GM12865 (cell line): ENCODE results near the gene DNAAF6.
A peak's percentile ranks its signal among the peaks of the same experiment; 100 is the strongest.
"Not testable (repeated sequence)": the region's sequence is repeated elsewhere in the genome, so short reads cannot be mapped to it uniquely, and the experiment has no call there.

Experiments used
- DNase-seq: peaks from one replicate; pipeline ENCODE4 v3.0.0; 2010; ENCODE audit warnings: low read depth
- H3K4me3 ChIP-seq: 2 replicates; pipeline ENCODE4 v1.5.1; 2011; ENCODE audit warnings: mild to moderate bottlenecking, low read depth, low read length, control low read depth
- TF ChIP-seq, protein P1 (sequence below): IDR thresholded peaks from 2 replicates; pipeline ENCODE4 v1.5.1; 2011; ENCODE audit warnings: low read length, control low read depth, low read depth, inconsistent platforms; ENCODE audit not compliant: insufficient read depth; ENCODE audit errors: missing control alignments

The DNAAF6 gene

DNA sequence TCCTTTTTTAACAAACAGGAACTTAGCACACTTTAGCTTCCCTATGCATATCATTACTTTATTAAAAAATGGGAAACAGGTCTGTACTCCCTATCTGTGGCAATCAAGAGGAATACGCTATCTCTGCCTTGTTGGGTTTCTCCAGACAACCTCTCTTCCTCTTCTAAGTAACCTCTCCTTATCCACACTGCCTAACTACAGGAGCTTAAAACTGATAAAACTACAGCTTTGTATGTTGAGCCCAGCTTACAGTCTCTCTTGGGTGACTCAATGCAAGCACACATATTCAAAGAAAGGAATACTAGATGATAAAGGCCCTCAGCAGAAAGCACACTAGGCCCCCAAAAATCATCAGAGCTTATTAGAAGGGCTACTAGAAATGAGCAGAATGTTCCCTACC, 9.1 kb upstream of the DNAAF6 start:
- no peak for DNase-seq
- H3K4me3 ChIP-seq = no peak overlapping the region
- TF ChIP-seq, protein P1, sequence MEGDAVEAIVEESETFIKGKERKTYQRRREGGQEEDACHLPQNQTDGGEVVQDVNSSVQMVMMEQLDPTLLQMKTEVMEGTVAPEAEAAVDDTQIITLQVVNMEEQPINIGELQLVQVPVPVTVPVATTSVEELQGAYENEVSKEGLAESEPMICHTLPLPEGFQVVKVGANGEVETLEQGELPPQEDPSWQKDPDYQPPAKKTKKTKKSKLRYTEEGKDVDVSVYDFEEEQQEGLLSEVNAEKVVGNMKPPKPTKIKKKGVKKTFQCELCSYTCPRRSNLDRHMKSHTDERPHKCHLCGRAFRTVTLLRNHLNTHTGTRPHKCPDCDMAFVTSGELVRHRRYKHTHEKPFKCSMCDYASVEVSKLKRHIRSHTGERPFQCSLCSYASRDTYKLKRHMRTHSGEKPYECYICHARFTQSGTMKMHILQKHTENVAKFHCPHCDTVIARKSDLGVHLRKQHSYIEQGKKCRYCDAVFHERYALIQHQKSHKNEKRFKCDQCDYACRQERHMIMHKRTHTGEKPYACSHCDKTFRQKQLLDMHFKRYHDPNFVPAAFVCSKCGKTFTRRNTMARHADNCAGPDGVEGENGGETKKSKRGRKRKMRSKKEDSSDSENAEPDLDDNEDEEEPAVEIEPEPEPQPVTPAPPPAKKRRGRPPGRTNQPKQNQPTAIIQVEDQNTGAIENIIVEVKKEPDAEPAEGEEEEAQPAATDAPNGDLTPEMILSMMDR = no peak

- not testable (repeated sequence) for H3K4me3 ChIP-seq, DNase-seq
These were observed 8.3 kb upstream of the DNAAF6 start for GRCh38 chrX:107198074-107198473.

GRCh38 chrX:107199491-107199890, 6.9 kb upstream of the DNAAF6 start:
- DNase-seq = no peak
- no peak overlapping the region for H3K4me3 ChIP-seq
- TF ChIP-seq, protein P1 = no peak

- DNase-seq = no peak
- TF ChIP-seq, protein P1 = no peak
- H3K4me3 ChIP-seq = no peak overlapping the region
These were observed 2.3 kb upstream of the DNAAF6 start for GRCh38 chrX:107204068-107204605.

GRCh38 chrX:107206697-107207065, 270 bp downstream of the DNAAF6 start:
- TF ChIP-seq, protein P1 = no peak
- H3K4me3 ChIP-seq = peak overlapping the region; percentile 89; the same call in 1 of the 2 replicates
- no peak for DNase-seq

DNA sequence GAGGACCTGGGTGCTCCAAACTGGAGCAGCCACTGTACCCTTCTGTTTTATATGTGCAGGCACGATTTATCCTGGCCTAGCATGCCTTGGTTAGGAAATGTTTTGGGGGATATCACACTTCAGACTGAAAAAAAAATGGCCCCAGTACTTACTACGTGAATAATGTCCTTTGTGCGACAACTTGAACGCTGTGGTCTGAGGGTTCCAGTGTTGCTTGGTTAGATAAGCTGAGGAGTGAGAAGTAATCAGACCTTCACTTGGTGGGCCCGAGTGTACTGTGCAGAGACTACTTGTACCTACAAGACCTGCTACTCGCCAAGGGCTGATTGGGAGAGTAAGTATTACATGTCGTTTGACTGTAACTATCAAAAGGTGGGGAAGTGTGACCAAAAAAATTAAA, 678 bp downstream of the DNAAF6 start:
- TF ChIP-seq, protein P1 = no peak
- DNase-seq = no peak
- no peak overlapping the region for H3K4me3 ChIP-seq

- TF ChIP-seq, protein P1 = no peak
- H3K4me3 ChIP-seq = no peak overlapping the region
- no peak for DNase-seq
These were observed 1.5 kb downstream of the DNAAF6 start for GRCh38 chrX:107207943-107208342.
